OCI-LY3 (cell line): ENCODE measurements around the gene SNCB.

Experiments
- EZH2phosphoT487 ChIP-seq: fragments of 200-600 bp; shearing (Covaris generic); IDR thresholded peaks from 2 replicates; pipeline ENCODE4 v1.6.1; 2018; ENCODE audit warnings: antibody characterized with exemption, mixed run types, low read depth
- TF ChIP-seq, protein P1 (sequence below): fragments of 200-600, 300-600 bp; sonication (generic); IDR thresholded peaks from 2 replicates; pipeline ENCODE4 v1.5.1; 2014; ENCODE audit warnings: antibody characterized with exemption, low read length, low read depth

DNA sequence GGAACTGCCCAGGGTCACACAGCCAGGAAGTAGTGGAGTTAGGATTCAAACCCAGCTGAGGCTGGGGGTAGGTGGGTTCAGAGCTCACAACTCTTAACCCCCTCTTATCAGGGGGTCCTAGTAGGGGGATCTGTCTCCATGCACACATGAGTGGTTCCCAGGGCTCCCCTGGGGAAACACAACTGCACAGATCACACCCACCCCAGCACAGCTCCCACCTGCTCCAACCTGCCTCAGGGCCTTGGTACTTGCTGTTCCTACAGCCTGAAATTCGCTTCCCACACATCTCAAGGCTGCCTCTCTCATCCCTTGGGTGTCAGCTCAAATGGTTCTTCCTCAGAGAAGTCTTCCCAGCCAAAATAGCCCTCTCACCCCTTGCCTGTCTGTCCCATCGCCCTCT lies 4.8 kb downstream of the SNCB start:
- no peak for TF ChIP-seq EZH2phosphoT487
- TF ChIP-seq, protein P1, sequence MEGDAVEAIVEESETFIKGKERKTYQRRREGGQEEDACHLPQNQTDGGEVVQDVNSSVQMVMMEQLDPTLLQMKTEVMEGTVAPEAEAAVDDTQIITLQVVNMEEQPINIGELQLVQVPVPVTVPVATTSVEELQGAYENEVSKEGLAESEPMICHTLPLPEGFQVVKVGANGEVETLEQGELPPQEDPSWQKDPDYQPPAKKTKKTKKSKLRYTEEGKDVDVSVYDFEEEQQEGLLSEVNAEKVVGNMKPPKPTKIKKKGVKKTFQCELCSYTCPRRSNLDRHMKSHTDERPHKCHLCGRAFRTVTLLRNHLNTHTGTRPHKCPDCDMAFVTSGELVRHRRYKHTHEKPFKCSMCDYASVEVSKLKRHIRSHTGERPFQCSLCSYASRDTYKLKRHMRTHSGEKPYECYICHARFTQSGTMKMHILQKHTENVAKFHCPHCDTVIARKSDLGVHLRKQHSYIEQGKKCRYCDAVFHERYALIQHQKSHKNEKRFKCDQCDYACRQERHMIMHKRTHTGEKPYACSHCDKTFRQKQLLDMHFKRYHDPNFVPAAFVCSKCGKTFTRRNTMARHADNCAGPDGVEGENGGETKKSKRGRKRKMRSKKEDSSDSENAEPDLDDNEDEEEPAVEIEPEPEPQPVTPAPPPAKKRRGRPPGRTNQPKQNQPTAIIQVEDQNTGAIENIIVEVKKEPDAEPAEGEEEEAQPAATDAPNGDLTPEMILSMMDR, result no peak
